Heart left ventricle (tissue), 13 donors: ENCODE data around the gene NT5DC4.

Experiments used
- CTCF ChIP-seq, 12 donors: fragments of 200-600 bp; sonication (generic) in 4 of 12; IDR thresholded peaks; one replicate each; pipeline versions ENCODE4 v1.5.0 to v1.8.0; 2018 to 2022; ENCODE audit warnings: antibody characterized with exemption in 12 of 12, mild to moderate bottlenecking in 5 of 12
- POLR2A ChIP-seq, 2 donors: fragments of 450-650 bp; IDR thresholded peaks; one replicate each; pipeline ENCODE4 v1.6.1; 2017; ENCODE audit warnings: antibody characterized with exemption in 2 of 2, mild to moderate bottlenecking in 2 of 2, moderate library complexity in 2 of 2
- donor health status: ischemic (EF 13 %, LVEDD 7.1; RV severe dilation, severe dysfunction).
- donor health status: DM: no; HTN: yes; CAD: no.
- donor health status: DM: no; HTN: no; CAD: no.
- donor health status: ischemic (EF 25% LVEDD 6.9; RV normal size, moderate dysfunction).
- donor health status: ischemic (EF 25% LVEDD 5.7; RV mildly dilated, moderate dysfunction).
- donor health status: ischemic (EF 35%, LVEDD 5.7; RV mildly dilated, moderate dysfunction).
- donor health status: nonischemic (EF 11% LVEDD 7.7; RV severe dilation, severe dysfunction).
- donor health status: DM: yes; HTN: yes; CAD: no.
- donor health status: PGD.
- donor health status: ischemic (EF 29% LVEDD 5.4; RV normal size, mild dysfunction).
- donor health status: nonischemic (EF 23%, LVEDD 6.1; RV moderate dilation, normal function).

GRCh38 chr2:112698834-112699515 is 21.8 kb upstream of the NT5DC4 start:
- no peak for TF ChIP-seq CTCF (IDR thresholded peaks at IDR 0.05)
- no peak for TF ChIP-seq POLR2A (IDR thresholded peaks at IDR 0.05)
